GM18526 (cell line): ENCODE results near the gene UROS.

Experiments
- POLR2A ChIP-seq: IDR thresholded peaks from 3 replicates; pipeline ENCODE4 v1.6.1; 2011; ENCODE audit not compliant: insufficient read length; ENCODE audit errors: extremely low read depth

The UROS gene

DNA sequence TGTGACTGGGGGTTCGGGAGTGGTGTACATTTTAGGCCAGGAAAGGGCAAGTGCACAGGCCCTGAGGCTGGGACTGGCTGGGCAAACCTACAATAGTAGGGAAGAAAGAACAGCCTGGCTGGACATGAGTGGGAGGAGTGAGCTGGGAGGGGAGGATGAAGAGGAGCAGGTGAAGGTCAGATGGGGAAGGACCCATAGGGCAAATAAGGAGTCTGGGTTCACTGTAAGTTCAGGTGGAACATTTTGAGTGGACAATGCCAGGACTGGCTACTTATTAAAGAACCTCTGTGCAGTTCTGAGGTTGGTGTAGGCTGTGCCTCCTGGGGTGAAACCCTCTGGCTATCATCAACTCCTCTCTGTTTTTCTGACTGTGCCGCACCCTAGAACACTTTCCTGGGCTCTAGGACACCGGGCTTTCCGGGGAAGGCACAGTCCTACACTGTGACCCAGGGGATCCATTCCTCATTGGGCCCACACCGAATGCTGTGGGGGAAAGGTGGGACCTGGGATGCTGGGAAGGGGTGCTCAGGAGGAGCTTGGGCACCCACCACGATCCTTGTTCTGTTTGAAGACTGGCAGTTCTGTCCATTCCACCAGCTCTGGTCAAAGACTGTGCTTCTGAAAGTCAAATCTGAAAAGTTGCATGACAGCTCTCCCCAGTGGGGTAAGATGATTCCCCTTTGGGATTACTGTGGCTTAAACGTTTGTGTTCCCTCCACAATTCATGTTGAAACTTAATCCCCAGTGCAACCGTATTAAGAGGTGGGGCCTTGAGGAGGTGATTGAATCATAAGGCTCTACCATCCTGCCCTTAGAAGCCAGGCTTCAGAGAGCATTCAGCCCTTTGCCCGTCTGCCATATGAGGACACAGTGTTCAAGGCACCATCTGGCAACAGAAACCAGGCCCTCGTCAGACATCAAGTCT is 43.4 kb downstream of the UROS start:
- no peak for TF ChIP-seq POLR2A

DNA sequence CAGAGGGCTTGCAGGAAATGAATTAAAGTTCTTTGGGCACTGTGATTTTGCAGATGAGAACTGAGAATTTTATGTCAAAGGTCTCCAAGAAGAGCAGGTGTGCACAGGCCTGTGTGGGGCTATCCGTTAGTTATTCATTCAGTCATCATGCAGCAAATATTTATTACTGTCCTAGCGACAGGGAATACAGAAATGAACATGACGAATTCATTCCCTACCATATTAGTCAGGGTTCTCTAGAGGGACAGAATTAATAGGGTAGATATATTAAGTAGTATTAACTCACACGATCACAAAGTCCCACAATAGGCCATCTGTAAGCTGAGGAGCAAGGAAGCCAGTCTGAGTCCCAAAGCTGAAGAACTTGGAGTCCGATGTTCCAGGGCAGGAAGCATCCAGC is 44.5 kb downstream of the UROS start:
- no peak for TF ChIP-seq POLR2A

DNA sequence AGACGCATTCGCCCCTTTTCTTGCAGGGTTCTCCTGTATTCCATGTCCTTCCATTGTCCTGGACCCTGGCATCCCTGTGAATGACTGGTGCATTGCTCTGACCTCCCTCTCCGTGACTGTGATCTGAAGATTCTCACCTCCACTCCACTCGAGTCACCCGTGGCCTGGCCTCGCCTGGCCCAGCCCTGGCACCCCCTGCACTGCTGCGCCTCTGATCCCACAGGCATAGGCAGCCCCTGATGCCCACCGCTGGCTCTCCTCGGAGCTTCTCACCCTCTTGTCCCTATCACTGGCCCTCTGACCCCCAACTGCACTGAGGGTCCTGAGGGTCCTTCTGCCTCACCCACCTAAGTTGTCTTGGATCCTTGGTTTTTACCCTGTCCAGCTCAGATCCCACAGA is 45.3 kb downstream of the UROS start:
- TF ChIP-seq POLR2A: no peak

DNA sequence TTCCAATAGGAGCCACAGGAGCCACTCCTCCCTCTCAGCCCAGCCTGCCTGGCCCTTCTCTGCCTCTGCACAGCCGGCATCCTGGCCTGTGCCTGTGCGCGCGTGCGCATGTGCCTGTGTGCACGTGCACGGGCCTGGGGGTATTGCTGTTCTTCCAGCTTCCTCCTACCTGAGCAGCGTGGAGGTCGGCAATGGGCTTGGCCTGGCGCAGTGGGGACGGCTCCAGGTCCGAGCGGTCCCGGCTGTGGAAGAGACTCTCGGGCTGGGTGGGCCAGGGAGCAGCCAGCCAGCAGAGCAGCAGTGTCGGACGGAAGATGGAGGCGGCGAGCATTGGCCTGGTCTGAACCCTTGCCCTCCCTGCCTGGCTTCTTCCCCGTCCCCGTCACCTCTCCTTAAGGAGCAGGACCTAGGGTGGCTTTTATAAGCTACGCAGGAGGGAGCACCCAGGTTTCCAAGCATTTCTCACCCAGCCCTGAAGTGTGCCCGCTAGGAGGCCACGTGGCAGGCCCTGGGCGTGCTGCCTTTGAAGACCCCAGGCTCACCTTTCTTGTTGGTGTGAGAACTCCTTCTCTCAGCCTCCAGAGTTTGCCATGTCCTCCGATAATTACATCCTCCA is 47.5 kb downstream of the UROS start, which contains the start of gene MMP21:
TSS of gene MMP21 (minus strand) at position 331 of the 616 bp plus-strand sequence. CDS start at position 331, 0 bp downstream.
- TF ChIP-seq POLR2A: no peak

DNA sequence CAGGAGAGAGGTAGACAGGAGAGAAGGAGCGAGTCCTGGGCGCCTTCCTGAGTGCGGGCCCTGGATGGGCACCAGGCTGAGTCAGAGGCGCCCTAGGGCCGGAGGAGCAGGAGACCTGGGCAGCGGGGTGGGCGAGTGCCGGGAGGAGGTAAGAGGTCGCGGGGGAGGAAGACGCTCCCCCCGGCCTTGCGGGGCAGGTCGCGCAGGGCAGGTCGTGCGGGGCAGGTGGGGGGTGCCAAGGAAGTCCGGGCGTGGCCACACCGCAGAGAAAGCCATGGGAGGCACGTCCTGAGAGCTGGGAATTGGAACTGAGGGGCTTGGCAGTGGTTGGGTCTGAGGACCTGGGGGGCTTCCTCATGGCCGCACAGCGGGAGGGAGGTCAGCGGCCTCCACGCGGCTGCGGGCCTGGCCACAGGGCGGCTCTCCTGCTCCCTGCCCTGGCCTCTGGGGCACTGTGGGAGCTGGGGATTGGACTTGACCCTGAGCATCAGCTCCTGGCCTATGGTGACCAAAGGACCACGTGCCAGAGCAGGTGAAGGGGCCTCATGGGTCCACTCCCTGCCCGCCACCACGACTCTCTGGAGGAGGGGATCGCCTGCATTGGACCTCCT is 48.4 kb downstream of the UROS start:
- no peak for TF ChIP-seq POLR2A

DNA sequence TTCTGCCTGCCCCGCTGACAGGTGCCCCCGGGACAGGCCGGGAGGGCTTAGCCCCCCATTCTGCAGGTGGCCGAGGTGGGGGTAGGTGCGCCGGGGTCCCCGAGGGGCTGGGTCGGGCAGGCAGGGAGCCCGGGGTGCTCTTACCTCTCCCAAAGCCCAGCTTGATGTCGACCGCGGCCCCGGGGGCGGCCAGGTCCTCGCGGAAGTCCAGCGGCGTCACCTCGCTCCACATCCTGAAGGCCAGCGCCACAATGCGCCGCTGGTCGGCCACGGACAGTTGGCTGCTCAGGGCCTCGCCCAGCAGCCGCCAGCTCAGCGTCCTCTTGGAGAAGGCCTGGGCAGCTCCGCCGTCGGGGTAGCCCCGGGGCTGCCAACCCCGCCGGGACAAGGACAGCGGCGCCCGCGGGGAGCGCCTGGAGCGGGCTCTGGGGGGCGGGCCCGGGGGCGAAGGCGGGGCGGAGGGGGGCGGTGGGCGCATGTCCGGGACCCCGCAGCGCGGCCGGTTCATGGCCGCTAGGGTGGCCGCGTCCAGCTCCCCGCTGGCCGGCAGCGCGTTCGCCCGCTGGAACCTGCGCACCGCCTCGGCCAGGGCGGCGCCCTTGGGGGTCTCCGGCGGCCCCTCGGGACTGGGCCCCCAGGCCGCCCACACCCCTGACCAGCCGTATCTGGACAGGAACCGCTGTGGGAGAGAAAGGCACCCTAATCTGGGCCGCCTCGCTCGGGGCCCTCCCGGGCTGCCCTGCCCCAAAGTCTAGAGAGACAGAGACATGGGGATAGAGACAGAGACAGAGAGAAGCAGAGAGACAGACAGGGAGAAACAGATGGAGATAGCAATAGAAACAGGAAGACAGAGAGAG is 49.1 kb downstream of the UROS start:
- no peak for TF ChIP-seq POLR2A

DNA sequence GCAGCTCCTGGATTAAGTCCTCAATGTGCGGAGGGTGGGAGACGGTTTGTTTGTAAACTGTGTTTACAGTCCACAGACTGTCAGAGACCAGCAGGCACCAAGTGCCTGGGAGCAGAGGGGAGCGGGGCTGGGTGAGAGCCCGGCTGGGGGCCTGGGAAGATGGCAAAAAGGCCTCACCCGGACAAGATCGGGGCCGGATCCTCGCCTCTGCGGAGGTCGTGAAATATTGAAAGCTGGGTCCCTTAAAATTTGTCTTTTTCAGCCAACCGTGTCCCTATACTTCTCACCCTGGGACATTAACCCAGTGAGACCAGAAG is 50.2 kb downstream of the UROS start:
- TF ChIP-seq POLR2A: no peak

DNA sequence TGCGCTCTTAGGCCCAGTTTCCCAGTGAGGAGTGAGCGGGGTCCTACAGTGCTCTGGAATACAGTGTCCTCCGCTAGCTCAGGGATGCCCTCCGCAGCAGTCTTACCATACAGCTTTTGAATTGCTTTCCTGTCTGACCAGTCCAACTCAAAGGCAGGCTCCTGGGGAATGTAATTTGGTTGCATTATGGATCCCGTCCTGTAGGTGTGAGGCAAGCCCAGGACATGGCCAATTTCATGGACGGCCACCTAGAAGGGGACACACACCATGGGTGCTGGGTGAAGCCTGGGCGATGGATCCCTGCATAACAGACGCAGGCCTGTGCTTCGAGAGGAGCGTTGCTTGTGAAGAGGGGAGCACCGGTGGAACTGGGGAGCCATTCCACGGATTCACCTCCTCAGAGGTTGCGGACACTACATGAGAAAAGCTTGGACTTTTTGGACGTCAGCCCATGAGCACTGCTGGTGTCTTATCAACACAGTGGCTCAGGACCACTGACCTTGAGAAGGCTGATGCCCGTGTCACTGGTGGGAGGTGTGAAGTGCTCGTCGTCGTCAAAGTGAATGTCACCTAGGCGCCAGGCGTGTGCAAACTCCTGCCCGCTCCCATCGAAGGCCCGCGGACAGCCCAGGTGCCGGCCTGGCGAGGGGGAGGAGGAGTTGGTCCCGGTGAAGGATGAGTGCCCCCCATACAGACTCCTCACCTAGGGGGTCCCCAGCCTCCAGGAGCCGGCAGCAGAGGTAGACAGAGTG is 50.8 kb downstream of the UROS start:
- no peak for TF ChIP-seq POLR2A

DNA sequence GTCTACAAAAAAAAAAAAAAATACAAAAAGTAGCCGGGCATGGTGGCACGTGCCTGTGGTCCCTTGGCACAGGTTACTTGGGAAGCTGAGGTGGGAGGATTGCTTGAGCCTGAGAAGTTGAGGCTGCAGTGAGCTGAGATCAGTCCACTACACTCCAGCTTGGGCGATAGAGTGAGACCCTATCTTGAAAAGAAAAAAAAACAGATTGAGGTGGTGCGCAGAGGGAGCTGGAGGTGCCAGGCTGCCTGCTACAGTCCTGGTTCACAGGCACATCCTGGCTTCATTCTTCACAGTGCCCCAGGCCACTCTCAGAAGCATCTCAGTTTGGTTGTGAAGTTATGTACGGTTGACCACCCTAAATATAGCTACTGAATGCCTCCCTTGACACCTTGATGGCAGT is 52.2 kb downstream of the UROS start:
- TF ChIP-seq POLR2A: no peak

DNA sequence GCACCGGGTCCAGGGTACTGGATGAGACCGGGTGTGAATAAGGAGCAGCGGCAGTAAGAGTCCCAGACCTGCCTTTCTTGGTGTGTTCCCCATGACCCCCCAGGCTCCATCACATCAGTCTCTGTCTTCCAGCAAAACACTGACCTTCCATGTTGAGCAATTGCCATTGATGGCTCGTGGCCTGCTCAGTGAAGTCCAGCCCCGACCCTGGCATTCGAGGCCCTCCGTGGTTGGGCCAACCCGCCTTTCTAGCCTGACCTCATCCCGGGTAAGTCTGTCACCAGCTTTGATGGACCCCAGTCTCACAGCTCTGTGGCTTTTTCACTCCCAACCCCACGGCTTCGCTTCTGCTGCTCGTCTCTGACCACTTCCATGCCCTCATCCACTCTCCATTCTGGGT is 53.9 kb downstream of the UROS start:
- no peak for TF ChIP-seq POLR2A

DNA sequence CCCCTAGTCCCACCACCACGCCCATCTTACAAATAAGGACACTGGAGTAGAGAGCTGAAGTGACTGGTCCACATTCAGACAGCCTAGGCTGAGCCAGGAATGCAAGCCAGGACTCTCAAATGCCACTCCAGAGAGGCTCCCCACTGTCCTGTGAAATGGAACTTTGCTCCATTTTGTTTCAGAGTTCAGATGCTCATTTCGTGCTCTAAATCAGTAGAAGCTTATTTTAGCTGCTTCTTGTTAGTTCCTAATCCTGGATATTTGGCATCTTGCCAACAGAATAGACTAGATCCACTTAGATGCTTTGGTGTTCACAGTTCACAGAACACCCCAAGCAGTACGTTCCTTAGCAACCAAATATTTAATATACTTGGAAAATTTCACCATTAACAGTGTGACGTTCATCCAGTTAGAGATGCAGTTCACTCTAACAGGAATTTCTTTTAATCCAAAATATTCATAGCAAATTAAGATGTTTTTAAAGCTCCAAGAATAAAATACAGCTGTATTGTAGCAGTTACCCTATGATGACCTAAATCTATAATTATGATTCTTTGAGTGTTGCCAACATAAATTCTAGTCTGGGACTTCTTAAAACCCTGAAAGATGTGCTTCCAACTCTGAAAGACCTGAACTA is 54.7 kb downstream of the UROS start:
- no peak for TF ChIP-seq POLR2A

DNA sequence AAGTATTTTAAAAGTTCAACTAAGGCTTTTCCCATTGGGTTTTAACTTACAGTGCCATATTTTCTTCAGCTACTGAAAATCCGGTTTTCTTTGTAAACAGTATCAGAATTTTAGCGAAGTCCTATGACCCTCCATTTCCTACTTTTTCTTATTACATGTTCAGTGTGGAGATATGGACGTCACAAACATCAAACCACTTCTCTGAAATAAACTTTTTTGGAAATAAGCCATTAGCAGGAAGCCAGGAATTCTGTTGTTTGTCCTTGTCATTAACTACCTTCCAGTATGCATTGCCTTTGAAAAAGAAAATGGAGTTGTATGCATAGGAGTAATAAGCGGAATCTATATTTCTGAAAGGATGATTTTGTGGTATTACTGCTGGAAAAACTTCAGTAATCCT is 56.5 kb downstream of the UROS start:
- TF ChIP-seq POLR2A: no peak

DNA sequence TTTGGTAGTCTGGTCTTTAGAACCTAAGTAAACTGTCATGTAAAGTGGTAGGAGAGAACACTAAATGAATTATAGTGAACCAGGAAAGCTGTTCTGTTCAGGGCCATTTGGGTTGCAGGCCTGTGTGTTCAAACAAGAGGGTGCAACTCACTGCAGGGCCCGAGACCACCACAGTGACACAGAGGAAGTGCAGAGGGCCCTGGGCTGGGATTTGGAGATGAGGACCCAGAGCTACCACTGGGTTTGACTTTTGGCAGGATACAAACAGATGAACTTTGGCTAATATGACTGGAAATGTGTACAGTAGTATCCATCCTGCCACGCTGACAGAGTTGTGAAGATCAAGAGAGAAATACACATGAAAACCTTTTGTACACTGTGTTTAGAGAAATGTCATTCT is 57.2 kb downstream of the UROS start:
- TF ChIP-seq POLR2A: no peak
